ENCODE data around the gene APBA2.

APBA2 gene

GRCh38 chr15:29071882-29072273 is 186.1 kb downstream of the APBA2 start:
- H3K4me3 ChIP-seq (ENCODE audit: low read length): no peak overlapping the region
- TF ChIP-seq EZH2phosphoT487 (IDR thresholded peaks at IDR 0.05; ENCODE audit: low read length): no peak
- no peak for TF ChIP-seq CTCF (IDR thresholded peaks at IDR 0.05; ENCODE audit: low read length)
- no peak for TF ChIP-seq EZH2 (optimal IDR thresholded peaks at IDR 0.05; ENCODE audit: low read depth, low read length)
- no peaks in the 10 kb centered on the region for H3K36me3 ChIP-seq (replicated peaks; ENCODE audit: insufficient read depth, low read length)
- H3K4me2 ChIP-seq (ENCODE audit: low read depth, low read length): no peak overlapping the region
- no peak for DNase-seq
- no peaks in the 10 kb centered on the region for H4K20me1 ChIP-seq (ENCODE audit: insufficient read depth, low read length)
- H3K27ac ChIP-seq (ENCODE audit: low read length): no peak overlapping the region
- no peaks in the 10 kb centered on the region for H3K27me3 ChIP-seq (replicated peaks; ENCODE audit: insufficient read depth, low read length)
- H3K79me2 ChIP-seq (ENCODE audit: low read length): no peaks in the 10 kb centered on the region
- H2AFZ ChIP-seq (ENCODE audit: low read length): no peak overlapping the region
- H3K9me2 ChIP-seq (replicated peaks; ENCODE audit: insufficient read depth, low read length): no peaks in the 10 kb centered on the region
- H3K9me3 ChIP-seq (replicated peaks; ENCODE audit: insufficient read depth, low read length): no peaks in the 10 kb centered on the region
- H3K9ac ChIP-seq (ENCODE audit: low read length): no peak overlapping the region
- no peaks in the 10 kb centered on the region for H3F3A ChIP-seq (ENCODE audit: insufficient read depth, low read length)
- no peaks in the 10 kb centered on the region for H3K4me1 ChIP-seq (ENCODE audit: low read length)

- TF ChIP-seq EZH2 (optimal IDR thresholded peaks at IDR 0.05; ENCODE audit: low read depth, low read length) (no peak), CTCF (IDR thresholded peaks at IDR 0.05; ENCODE audit: low read length) (no peak), EZH2phosphoT487 (IDR thresholded peaks at IDR 0.05; ENCODE audit: low read length) (no peak)
- Histone ChIP-seq H3K9me3 (replicated peaks; ENCODE audit: insufficient read depth, low read length) (no peaks in the 10 kb centered on the region), H3K4me1 (ENCODE audit: low read length) (no peaks in the 10 kb centered on the region), H2AFZ (ENCODE audit: low read length) (no peak overlapping the region), H3K9ac (ENCODE audit: low read length) (no peak overlapping the region), H3K36me3 (replicated peaks; ENCODE audit: insufficient read depth, low read length) (no peaks in the 10 kb centered on the region), H3K4me2 (ENCODE audit: low read depth, low read length) (no peak overlapping the region), H3K9me2 (replicated peaks; ENCODE audit: insufficient read depth, low read length) (no peaks in the 10 kb centered on the region), H3K27ac (ENCODE audit: low read length) (no peak overlapping the region), H3K4me3 (ENCODE audit: low read length) (no peak overlapping the region), H3F3A (ENCODE audit: insufficient read depth, low read length) (no peaks in the 10 kb centered on the region), H3K79me2 (ENCODE audit: low read length) (no peaks in the 10 kb centered on the region), H3K27me3 (replicated peaks; ENCODE audit: insufficient read depth, low read length) (no peaks in the 10 kb centered on the region), H4K20me1 (ENCODE audit: insufficient read depth, low read length) (no peaks in the 10 kb centered on the region)
- DNase-seq: no peak
Observed at GRCh38 chr15:29072444-29072843, 186.7 kb downstream of the APBA2 start.

GRCh38 chr15:29074045-29074444 is 188.3 kb downstream of the APBA2 start:
- TF ChIP-seq CTCF (IDR thresholded peaks at IDR 0.05; ENCODE audit: low read length) (no peak), EZH2phosphoT487 (IDR thresholded peaks at IDR 0.05; ENCODE audit: low read length) (no peak), EZH2 (optimal IDR thresholded peaks at IDR 0.05; ENCODE audit: low read depth, low read length) (no peak)
- H2AFZ ChIP-seq (ENCODE audit: low read length): no peak overlapping the region
- no peaks in the 10 kb centered on the region for H3K36me3 ChIP-seq (replicated peaks; ENCODE audit: insufficient read depth, low read length)
- H3K27ac ChIP-seq (ENCODE audit: low read length): no peak overlapping the region
- no peak overlapping the region for H3K4me3 ChIP-seq (ENCODE audit: low read length)
- no peaks in the 10 kb centered on the region for H3K27me3 ChIP-seq (replicated peaks; ENCODE audit: insufficient read depth, low read length)
- H3K9me3 ChIP-seq (replicated peaks; ENCODE audit: insufficient read depth, low read length): no peaks in the 10 kb centered on the region
- no peaks in the 10 kb centered on the region for H3K9me2 ChIP-seq (replicated peaks; ENCODE audit: insufficient read depth, low read length)
- no peak for DNase-seq
- no peaks in the 10 kb centered on the region for H3K4me1 ChIP-seq (ENCODE audit: low read length)
- no peaks in the 10 kb centered on the region for H4K20me1 ChIP-seq (ENCODE audit: insufficient read depth, low read length)
- H3K79me2 ChIP-seq (ENCODE audit: low read length): no peaks in the 10 kb centered on the region
- H3K4me2 ChIP-seq (ENCODE audit: low read depth, low read length): no peak overlapping the region
- no peaks in the 10 kb centered on the region for H3F3A ChIP-seq (ENCODE audit: insufficient read depth, low read length)
- no peak overlapping the region for H3K9ac ChIP-seq (ENCODE audit: low read length)

Measured in MM.1S (cell line).